Measurements from ENCODE around the gene PANX1. TPM values are rescaled to one million over a fixed set of nuclear protein-coding genes. Genes with fewer than 3 reads are reported as not detected.
"Not testable (repeated sequence)": the region's sequence is repeated elsewhere in the genome, so short reads cannot be mapped to it uniquely, and the experiment has no call there.

The PANX1 gene
- total and polyA plus RNA-seq, 2 donors: 5.3 to 14.4 TPM

DNA sequence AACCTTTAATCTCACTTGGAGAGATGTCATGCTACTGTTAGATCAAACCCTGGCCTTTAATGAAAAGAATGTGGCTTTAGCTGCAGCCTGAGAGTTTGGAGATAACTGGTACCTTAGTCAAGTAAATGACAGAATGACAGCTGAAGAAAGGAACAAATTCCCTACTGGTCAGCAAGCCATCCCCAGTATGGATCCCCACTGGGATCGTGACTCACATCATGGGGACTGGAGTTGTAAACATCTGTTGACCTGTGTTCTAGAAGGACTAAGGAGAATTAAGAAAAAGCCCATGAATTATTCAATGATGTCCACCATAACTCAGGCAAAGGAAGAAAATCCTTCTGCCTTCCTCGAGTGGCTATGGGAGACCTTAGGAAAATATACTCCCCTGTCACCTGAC is 8.1 kb upstream of the PANX1 start:
- H3K27ac ChIP-seq (ENCODE audit: low read depth in 1 of 2, low read length in 1 of 2); H3K27me3 ChIP-seq (ENCODE audit: control insufficient read depth in 2 of 2, insufficient read depth in 1 of 2, low read length in 1 of 2); H3K9me3 ChIP-seq (ENCODE audit: control insufficient read depth in 2 of 2, insufficient read depth in 1 of 2, low read length in 1 of 2); H3K4me3 ChIP-seq (ENCODE audit: low read length in 2 of 2); H3K4me1 ChIP-seq (ENCODE audit: control insufficient read depth in 2 of 2, insufficient read depth in 2 of 2, low read length in 2 of 2); H3K36me3 ChIP-seq (ENCODE audit: control insufficient read depth in 2 of 2, insufficient read depth in 2 of 2, low read length in 1 of 2); DNase-seq (ENCODE audit: low read depth in 6 of 9, low spot score in 9 of 9): not testable (repeated sequence)
- 92% methylated on average over 2 of the region's 2 CpGs for WGBS

DNA sequence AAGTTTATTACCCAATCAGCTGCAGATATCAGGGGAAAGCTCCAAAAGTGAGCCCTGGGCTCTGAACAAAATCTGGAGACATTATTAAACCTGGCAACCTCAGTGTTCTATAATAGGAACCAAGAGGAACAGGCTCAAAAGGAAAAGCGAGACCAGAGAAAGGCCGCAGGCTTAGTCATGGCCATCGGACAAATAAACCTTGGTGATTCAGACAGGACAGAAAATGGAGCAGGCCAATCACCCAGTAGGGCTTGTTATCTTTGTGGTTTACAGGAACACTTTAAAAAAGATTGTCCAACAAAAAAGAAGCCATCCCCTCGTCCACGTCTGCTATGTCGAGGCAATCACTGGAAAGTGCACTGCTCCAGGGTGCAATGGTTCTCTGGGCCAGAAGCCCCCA is 7.7 kb upstream of the PANX1 start:
- H3K9me3 ChIP-seq (ENCODE audit: control insufficient read depth in 2 of 2, insufficient read depth in 1 of 2, low read length in 1 of 2): peaks cover 2 to 4% of the 10 kb centered on the region in 2 donors
- no peak for DNase-seq (ENCODE audit: low read depth in 6 of 9, low spot score in 9 of 9)
- 97% methylated on average over 6 of the region's 6 CpGs for WGBS
- H3K27me3 ChIP-seq (ENCODE audit: control insufficient read depth in 2 of 2, insufficient read depth in 1 of 2, low read length in 1 of 2): no peaks in the 10 kb centered on the region
- H3K4me1 ChIP-seq (ENCODE audit: control insufficient read depth in 2 of 2, insufficient read depth in 2 of 2, low read length in 2 of 2): no peaks in the 10 kb centered on the region
- H3K36me3 ChIP-seq (ENCODE audit: control insufficient read depth in 2 of 2, insufficient read depth in 2 of 2, low read length in 1 of 2): no peaks in the 10 kb centered on the region
- no peak overlapping the region for H3K27ac ChIP-seq (ENCODE audit: low read depth in 1 of 2, low read length in 1 of 2)
- H3K4me3 ChIP-seq (ENCODE audit: low read length in 2 of 2): no peak overlapping the region

GRCh38 chr11:94125407-94126115 is 3.1 kb upstream of the PANX1 start:
- 93% methylated on average over 8 of the region's 8 CpGs for WGBS
- H3K9me3 ChIP-seq (ENCODE audit: control insufficient read depth in 2 of 2, insufficient read depth in 1 of 2, low read length in 1 of 2): peaks cover 0 to 4% of the 10 kb centered on the region in 2 donors
- H3K4me3 ChIP-seq (ENCODE audit: low read length in 2 of 2): no peak overlapping the region
- no peaks in the 10 kb centered on the region for H3K36me3 ChIP-seq (ENCODE audit: control insufficient read depth in 2 of 2, insufficient read depth in 2 of 2, low read length in 1 of 2)
- peaks cover 11 to 22% of the 10 kb centered on the region in 2 donors for H3K4me1 ChIP-seq (ENCODE audit: control insufficient read depth in 2 of 2, insufficient read depth in 2 of 2, low read length in 2 of 2)
- no peaks in the 10 kb centered on the region for H3K27me3 ChIP-seq (ENCODE audit: control insufficient read depth in 2 of 2, insufficient read depth in 1 of 2, low read length in 1 of 2)
- H3K27ac ChIP-seq (ENCODE audit: low read depth in 1 of 2, low read length in 1 of 2): no peak overlapping the region
- DNase-seq (ENCODE audit: low read depth in 6 of 9, low spot score in 9 of 9): no peak

DNA sequence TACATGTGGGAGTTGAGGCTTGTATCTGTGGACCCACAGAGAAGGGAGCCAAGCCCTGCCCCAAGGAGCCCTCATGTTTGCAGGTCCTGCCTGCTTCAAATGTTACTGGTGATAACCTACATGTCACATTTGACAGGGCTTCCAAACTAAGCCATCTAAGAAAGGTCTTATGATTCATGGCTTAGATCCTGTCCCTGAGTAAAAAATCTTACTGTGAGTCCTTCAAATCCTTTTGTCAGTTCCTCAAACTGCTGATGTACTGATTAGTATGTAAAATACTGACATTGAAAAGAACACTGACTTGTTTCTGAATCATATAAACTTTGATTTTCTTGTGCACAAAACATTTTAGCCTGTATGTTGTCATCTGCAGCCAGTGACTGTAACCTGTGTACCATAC is 1.0 kb upstream of the PANX1 start:
- H3K27ac ChIP-seq (ENCODE audit: low read depth in 1 of 2, low read length in 1 of 2): no peak overlapping the region
- DNase-seq (ENCODE audit: low read depth in 6 of 9, low spot score in 9 of 9): no peak
- peaks cover 16 to 32% of the 10 kb centered on the region in 2 donors for H3K4me1 ChIP-seq (ENCODE audit: control insufficient read depth in 2 of 2, insufficient read depth in 2 of 2, low read length in 2 of 2)
- no peaks in the 10 kb centered on the region for H3K27me3 ChIP-seq (ENCODE audit: control insufficient read depth in 2 of 2, insufficient read depth in 1 of 2, low read length in 1 of 2)
- peaks cover 0 to 4% of the 10 kb centered on the region in 2 donors for H3K9me3 ChIP-seq (ENCODE audit: control insufficient read depth in 2 of 2, insufficient read depth in 1 of 2, low read length in 1 of 2)
- peak overlapping the region; percentile 86 to 94 for H3K4me3 ChIP-seq (ENCODE audit: low read length in 2 of 2)
- no peaks in the 10 kb centered on the region for H3K36me3 ChIP-seq (ENCODE audit: control insufficient read depth in 2 of 2, insufficient read depth in 2 of 2, low read length in 1 of 2)

DNA sequence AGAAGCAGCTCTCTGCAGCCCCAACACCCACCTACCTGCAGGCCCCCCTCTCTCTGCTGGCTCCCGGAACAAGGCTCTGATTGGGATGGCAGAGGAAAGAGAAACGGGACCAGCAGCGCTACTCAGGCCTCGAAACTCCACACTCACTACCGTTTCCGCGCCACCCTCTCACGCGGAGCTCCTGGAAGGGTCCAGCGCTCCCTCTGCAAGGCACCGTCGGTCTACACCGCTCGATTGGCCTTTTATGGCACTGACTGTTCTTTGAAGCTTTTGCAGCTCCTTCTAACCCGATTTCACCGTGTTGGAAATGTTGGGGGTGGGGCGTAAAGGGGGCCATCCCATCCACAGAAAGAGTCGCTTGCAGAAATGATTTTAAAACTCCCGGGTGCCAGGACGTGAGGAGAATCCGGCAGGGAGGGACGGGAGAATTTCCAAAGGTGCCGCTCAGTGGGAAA is 323 bp upstream of the PANX1 start:
- no peaks in the 10 kb centered on the region for H3K27me3 ChIP-seq (ENCODE audit: control insufficient read depth in 2 of 2, insufficient read depth in 1 of 2, low read length in 1 of 2)
- under 1% methylated on average over 23 of the region's 23 CpGs for WGBS
- peak overlapping the region; percentile 87 to 94 for H3K27ac ChIP-seq (ENCODE audit: low read depth in 1 of 2, low read length in 1 of 2)
- H3K4me3 ChIP-seq (ENCODE audit: low read length in 2 of 2): peak overlapping the region; percentile 86 to 94
- peaks cover 16 to 33% of the 10 kb centered on the region in 2 donors for H3K4me1 ChIP-seq (ENCODE audit: control insufficient read depth in 2 of 2, insufficient read depth in 2 of 2, low read length in 2 of 2)
- peaks cover 0 to 4% of the 10 kb centered on the region in 2 donors for H3K9me3 ChIP-seq (ENCODE audit: control insufficient read depth in 2 of 2, insufficient read depth in 1 of 2, low read length in 1 of 2)
- DNase-seq (ENCODE audit: low read depth in 6 of 9, low spot score in 9 of 9): peak in 2 of 9 donors; percentile 44 to 66
- H3K36me3 ChIP-seq (ENCODE audit: control insufficient read depth in 2 of 2, insufficient read depth in 2 of 2, low read length in 1 of 2): no peaks in the 10 kb centered on the region

DNA sequence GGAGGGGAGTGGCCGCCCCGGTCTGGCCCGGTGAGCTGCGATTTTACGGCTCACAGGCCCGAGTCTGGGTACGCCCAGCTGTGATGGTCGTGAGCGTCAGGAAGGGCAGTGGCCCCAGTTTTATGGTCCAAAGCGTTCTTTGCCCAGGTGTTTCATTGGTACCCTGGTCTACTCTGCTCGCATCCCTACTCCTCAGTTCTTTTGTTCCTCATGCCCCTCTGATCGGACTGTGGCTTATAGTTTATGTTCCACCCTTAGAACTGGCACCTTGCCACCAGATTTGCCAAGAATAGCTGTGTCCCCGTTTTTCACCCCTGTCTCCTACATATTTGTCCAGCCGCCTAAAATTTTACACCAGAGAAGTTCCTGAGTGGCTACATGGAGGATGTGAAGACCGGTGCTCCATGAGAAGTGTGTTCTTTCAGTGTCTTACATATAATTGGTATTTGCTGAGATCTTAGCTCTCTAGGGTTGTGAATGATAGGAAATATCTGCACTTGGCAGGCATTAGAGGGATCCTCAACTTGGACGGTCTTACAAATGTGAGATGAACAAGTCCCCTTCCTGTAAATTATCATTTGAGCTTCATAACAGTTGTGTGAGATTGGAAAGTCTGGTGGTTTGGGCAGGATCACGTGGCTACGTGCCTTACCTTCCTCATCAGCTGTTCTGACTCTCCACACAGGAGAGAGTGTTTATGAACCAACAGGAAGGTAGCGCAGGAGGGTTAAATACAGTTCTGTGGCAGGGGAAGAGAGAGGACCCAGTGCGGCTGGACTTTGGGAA is 1.1 kb downstream of the PANX1 start:
- 13% methylated on average over 20 of the region's 20 CpGs for WGBS
- H3K9me3 ChIP-seq (ENCODE audit: control insufficient read depth in 2 of 2, insufficient read depth in 1 of 2, low read length in 1 of 2): peaks cover 0 to 4% of the 10 kb centered on the region in 2 donors
- peak overlapping the region; percentile 64 to 87 for H3K27ac ChIP-seq (ENCODE audit: low read depth in 1 of 2, low read length in 1 of 2)
- H3K4me3 ChIP-seq (ENCODE audit: low read length in 2 of 2): peak overlapping the region; percentile 86 to 94
- DNase-seq (ENCODE audit: low read depth in 6 of 9, low spot score in 9 of 9): peak in 3 of 9 donors; percentile 17 to 45 (median 19)
- H3K36me3 ChIP-seq (ENCODE audit: control insufficient read depth in 2 of 2, insufficient read depth in 2 of 2, low read length in 1 of 2): no peaks in the 10 kb centered on the region
- no peaks in the 10 kb centered on the region for H3K27me3 ChIP-seq (ENCODE audit: control insufficient read depth in 2 of 2, insufficient read depth in 1 of 2, low read length in 1 of 2)
- H3K4me1 ChIP-seq (ENCODE audit: control insufficient read depth in 2 of 2, insufficient read depth in 2 of 2, low read length in 2 of 2): peaks cover 16 to 38% of the 10 kb centered on the region in 2 donors

DNA sequence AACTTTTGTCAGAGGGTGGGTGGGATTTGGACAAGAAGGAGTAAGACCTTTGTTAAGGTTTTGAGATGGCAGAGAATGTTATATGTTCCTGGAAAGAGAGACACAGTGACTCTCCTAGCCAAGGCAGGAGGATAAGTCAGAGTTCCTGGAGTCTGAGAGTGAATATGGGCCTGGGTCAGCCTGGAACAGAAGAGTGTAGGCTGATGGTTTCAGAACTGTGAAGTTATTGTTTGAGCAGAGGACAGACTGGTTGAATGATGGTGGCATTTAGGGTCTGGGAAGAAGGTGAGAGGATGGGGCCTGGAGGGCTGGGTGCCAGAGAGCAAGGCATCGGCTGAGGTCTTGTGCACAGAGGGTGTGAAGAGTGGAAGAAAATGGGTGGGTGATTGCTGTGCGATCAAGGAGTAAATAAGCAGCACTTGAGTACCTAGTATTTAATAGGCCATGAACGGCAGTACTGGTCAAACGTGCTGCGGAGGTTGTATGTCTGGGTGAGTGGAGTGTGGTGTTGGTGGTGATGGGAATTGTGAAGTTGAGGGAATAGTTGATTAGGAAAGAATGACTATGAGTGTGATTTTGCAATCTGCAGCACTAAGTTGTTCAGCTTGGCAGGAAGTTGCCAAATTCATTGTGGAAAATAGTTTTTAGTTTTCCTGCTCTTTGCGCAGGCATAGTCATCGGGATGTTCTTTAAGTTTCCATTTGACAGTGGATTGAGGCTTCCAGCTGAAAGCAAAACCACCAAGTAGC is 1.8 kb downstream of the PANX1 start:
- Histone ChIP-seq H3K27ac (ENCODE audit: low read depth in 1 of 2, low read length in 1 of 2) (peak overlapping the region; percentile 64 to 87), H3K4me1 (ENCODE audit: control insufficient read depth in 2 of 2, insufficient read depth in 2 of 2, low read length in 2 of 2) (peaks cover 16 to 42% of the 10 kb centered on the region in 2 donors), H3K36me3 (ENCODE audit: control insufficient read depth in 2 of 2, insufficient read depth in 2 of 2, low read length in 1 of 2) (no peaks in the 10 kb centered on the region), H3K27me3 (ENCODE audit: control insufficient read depth in 2 of 2, insufficient read depth in 1 of 2, low read length in 1 of 2) (no peaks in the 10 kb centered on the region), H3K4me3 (ENCODE audit: low read length in 2 of 2) (peak overlapping the region; percentile 86 to 94), H3K9me3 (ENCODE audit: control insufficient read depth in 2 of 2, insufficient read depth in 1 of 2, low read length in 1 of 2) (no peaks in the 10 kb centered on the region)
- 93% methylated on average over 7 of the region's 7 CpGs for WGBS
- no peak for DNase-seq (ENCODE audit: low read depth in 6 of 9, low spot score in 9 of 9)

- Histone ChIP-seq H3K4me3 (ENCODE audit: low read length in 2 of 2) (no peak overlapping the region), H3K4me1 (ENCODE audit: control insufficient read depth in 2 of 2, insufficient read depth in 2 of 2, low read length in 2 of 2) (peaks cover 16 to 42% of the 10 kb centered on the region in 2 donors), H3K9me3 (ENCODE audit: control insufficient read depth in 2 of 2, insufficient read depth in 1 of 2, low read length in 1 of 2) (no peaks in the 10 kb centered on the region), H3K36me3 (ENCODE audit: control insufficient read depth in 2 of 2, insufficient read depth in 2 of 2, low read length in 1 of 2) (no peaks in the 10 kb centered on the region), H3K27ac (ENCODE audit: low read depth in 1 of 2, low read length in 1 of 2) (peak overlapping the region; percentile 38 to 69), H3K27me3 (ENCODE audit: control insufficient read depth in 2 of 2, insufficient read depth in 1 of 2, low read length in 1 of 2) (no peaks in the 10 kb centered on the region)
- no peak for DNase-seq (ENCODE audit: low read depth in 6 of 9, low spot score in 9 of 9)
- WGBS: 95% methylated on average over 3 of the region's 3 CpGs
These were observed 2.5 kb downstream of the PANX1 start for GRCh38 chr11:94131047-94131717.
